IMR-90 (cell line): ENCODE results near the gene AP3B1. TPM values are rescaled to one million over a fixed set of nuclear protein-coding genes. Genes with fewer than 3 reads are reported as not detected.

Experiments
- ATAC-seq: fragments of 200-7000 bp; cut with Tn5 transposase; 2 replicates; pipeline ENCODE4 v1.9.1; 2020; ENCODE audit warnings: low read depth, mild to moderate bottlenecking, moderate library complexity
- BruUV-seq: library from RNA; stranded (reverse); fragments of 400-500 nt; replicated peaks from 2 replicates; lab custom pipeline; 2021; lab: Mats Ljungman, UMichigan
- CTCF ChIA-PET: fragments of 300-600 bp; formaldehyde crosslinking; extraction: SDS; loops from one replicate; lab custom pipeline; 2021; ENCODE audit warnings: antibody characterized with exemption; lab: Yijun Ruan, JAX
- POLR2A ChIA-PET: fragments of 300-600 bp; sonication (Branson Sonifier 250); formaldehyde crosslinking; loops from one replicate; lab custom pipeline; 2022; ENCODE audit warnings: antibody characterized with exemption; ENCODE audit not compliant: unreplicated experiment; lab: Charles Lee
- DNase-seq: peaks from one replicate; pipeline ENCODE4 v3.0.0; 2013
- H2AFZ ChIP-seq: replicated peaks from 2 replicates; pipeline ENCODE3; 2013; ENCODE audit warnings: low read length, mild to moderate bottlenecking; ENCODE audit not compliant: poor library complexity
- H2AK5ac ChIP-seq: 2 replicates; pipeline ENCODE4 v1.6.1; 2013; ENCODE audit warnings: low read depth, low read length, inconsistent platforms
- H2AK9ac ChIP-seq: replicated peaks from 2 replicates; pipeline ENCODE3; 2013; ENCODE audit warnings: mild to moderate bottlenecking, low read depth, low read length, moderate library complexity; ENCODE audit not compliant: poor library complexity
- H2BK120ac ChIP-seq: 2 replicates; pipeline ENCODE4 v1.6.1; 2013; ENCODE audit warnings: low read depth, low read length, inconsistent platforms
- H2BK15ac ChIP-seq: 3 replicates; pipeline ENCODE4 v1.6.1; 2013; ENCODE audit warnings: low read depth, low read length, inconsistent platforms
- H2BK20ac ChIP-seq: 2 replicates; pipeline ENCODE4 v1.6.1; 2013; ENCODE audit warnings: low read depth, mild to moderate bottlenecking, inconsistent platforms, low read length, moderate library complexity
- H2BK5ac ChIP-seq: 2 replicates; pipeline ENCODE4 v1.6.1; 2013; ENCODE audit warnings: mild to moderate bottlenecking, low read depth, low read length, inconsistent platforms; ENCODE audit not compliant: poor library complexity, severe bottlenecking
- H3K14ac ChIP-seq: replicated peaks from 2 replicates; pipeline ENCODE4 v1.6.1; 2013; ENCODE audit warnings: low read depth, low read length, inconsistent platforms
- H3K18ac ChIP-seq: 2 replicates; pipeline ENCODE4 v1.6.1; 2013; ENCODE audit warnings: low read depth, low read length, control low read depth
- H3K23ac ChIP-seq: 2 replicates; pipeline ENCODE4 v1.6.1; 2013; ENCODE audit warnings: low read depth, low read length, inconsistent platforms
- H3K27ac ChIP-seq: 2 replicates; pipeline ENCODE4 v1.5.1; 2013; ENCODE audit warnings: mild to moderate bottlenecking, control low read depth, low read length; ENCODE audit not compliant: insufficient read depth
- H3K27me3 ChIP-seq: 2 replicates; pipeline ENCODE4 v1.6.1; 2013; ENCODE audit warnings: low read length; ENCODE audit not compliant: control insufficient read depth, insufficient read depth
- H3K36me3 ChIP-seq: 2 replicates; pipeline ENCODE4 v1.6.1; 2013; ENCODE audit warnings: low read length, mixed read lengths; ENCODE audit not compliant: control insufficient read depth, insufficient read depth
- H3K4ac ChIP-seq: 2 replicates; pipeline ENCODE4 v1.6.1; 2013; ENCODE audit warnings: low read depth, low read length, inconsistent platforms
- H3K4me1 ChIP-seq: 2 replicates; pipeline ENCODE4 v1.6.1; 2013; ENCODE audit warnings: low read length, mixed read lengths; ENCODE audit not compliant: control insufficient read depth, insufficient read depth
- H3K4me2 ChIP-seq: 2 replicates; pipeline ENCODE4 v1.6.1; 2013; ENCODE audit warnings: low read depth, mild to moderate bottlenecking, control low read depth, low read length, moderate library complexity
- H3K4me3 ChIP-seq: 2 replicates; pipeline ENCODE4 v1.5.1; 2013; ENCODE audit warnings: low read depth, mild to moderate bottlenecking, control low read depth, low read length, moderate library complexity; ENCODE audit not compliant: insufficient read depth
- H3K56ac ChIP-seq: 2 replicates; pipeline ENCODE4 v1.6.1; 2013; ENCODE audit warnings: low read length, inconsistent platforms; ENCODE audit not compliant: insufficient read depth; ENCODE audit errors: extremely low read depth
- H3K79me1 ChIP-seq, 2 experiments: 2 replicates each; pipeline ENCODE4 v1.6.1; 2013; ENCODE audit warnings: low read length in 2 of 2, inconsistent platforms in 1 of 2, low read depth in 1 of 2
- H3K9ac ChIP-seq: 2 replicates; pipeline ENCODE4 v1.6.1; 2013; ENCODE audit warnings: low read depth, low read length, control low read depth
- H3K9me1 ChIP-seq: 2 replicates; pipeline ENCODE4 v1.6.1; 2013; ENCODE audit warnings: low read length, inconsistent platforms; ENCODE audit not compliant: insufficient read depth
- H3K9me3 ChIP-seq: 2 replicates; pipeline ENCODE4 v1.6.1; 2013; ENCODE audit warnings: low read length; ENCODE audit not compliant: control insufficient read depth, insufficient read depth
- H4K20me1 ChIP-seq: 2 replicates; pipeline ENCODE4 v1.6.1; 2013; ENCODE audit warnings: low read length, inconsistent platforms; ENCODE audit not compliant: insufficient read depth
- H4K5ac ChIP-seq: 2 replicates; pipeline ENCODE4 v1.6.1; 2013; ENCODE audit warnings: mild to moderate bottlenecking, low read depth, low read length, control low read depth
- H4K8ac ChIP-seq, 2 experiments: 2 replicates each; pipeline ENCODE4 v1.6.1; 2013; ENCODE audit warnings: low read depth in 2 of 2, low read length in 2 of 2, control low read depth in 1 of 2, inconsistent platforms in 1 of 2
- H4K91ac ChIP-seq: 2 replicates; pipeline ENCODE4 v1.6.1; 2013; ENCODE audit warnings: low read depth, low read length, inconsistent platforms; ENCODE audit not compliant: insufficient read depth
- NFE2L2 ChIP-seq: fragments of 150-350 bp; IDR thresholded peaks from 2 replicates; pipeline ENCODE4 v1.6.1; 2016; ENCODE audit warnings: low read depth, mild to moderate bottlenecking, low read length
- WGBS, 2 experiments: methylation state at CpG; one replicate each; pipeline versions ENCODE4 v1.1.5 to v1.1.7; 2013; ENCODE audit warnings: missing lambda C conversion rate in 2 of 2; ENCODE audit not compliant: insufficient read length in 1 of 2; ENCODE audit errors: extremely low coverage in 2 of 2; 5-methylcytosine and 5-hydroxymethylcytosine counted together
- dilution Hi-C: fragments of 300-500 bp; cut with HindIII; formaldehyde crosslinking; loops from one replicate; pipeline ENCODE4 v1.14.3; 2018; ENCODE audit warnings: low sequenced_read_pairs; ENCODE audit not compliant: unreplicated experiment
- in situ Hi-C: fragments of 300-500 bp; cut with MboI; formaldehyde crosslinking; loops from 3 replicates; pipeline ENCODE4 v1.14.3; 2019; ENCODE audit warnings: low sequenced_read_pairs, inconsistent platforms, mixed read lengths
- intact Hi-C: fragments of 100-400 bp; cut with micrococcal nuclease; formaldehyde crosslinking; loops from 2 replicates; pipeline ENCODE4 v1.10.0; 2022
- polyA plus RNA-seq, 3 experiments: library from polyadenylated mRNA; depleted of rRNA; stranded (reverse); fragments of >200 nt; gene quantifications; 2 replicates each; pipeline ENCODE4 v1.2.3, GENCODE V29; 2012; ENCODE audit warnings: low replicate concordance in 1 of 3
- total RNA-seq: library from RNA; depleted of rRNA; stranded (reverse); fragments of >200 nt; gene quantifications from 2 replicates; pipeline ENCODE4 v1.2.3, GENCODE V29; 2012

AP3B1 gene
- total and polyA plus RNA-seq, 2 of the 4 experiments (the other 2 are of a cell fraction), result 33.1 to 59.0 TPM

DNA sequence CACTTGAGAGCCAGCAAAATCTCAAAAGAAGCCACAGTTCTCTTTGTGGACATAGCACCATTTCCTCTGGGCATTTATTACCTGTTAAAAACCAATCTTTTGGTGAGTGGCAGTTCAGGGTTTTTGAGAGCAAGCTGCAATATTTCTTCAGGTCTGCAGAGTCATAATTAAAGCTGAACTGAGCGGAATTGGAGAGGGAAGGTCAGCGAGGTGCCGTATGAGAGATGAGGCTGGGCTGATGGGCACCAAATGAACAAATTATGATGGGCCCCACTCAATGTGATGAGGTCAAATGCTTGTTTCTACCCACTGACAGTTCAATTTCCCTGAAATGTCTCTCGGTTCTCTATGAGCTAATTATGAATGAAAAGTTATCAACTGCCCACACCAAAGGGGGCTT is 231.9 kb downstream of the AP3B1 start:
- peaks cover 0 to 3% of the 10 kb centered on the region in 2 experiments; a peak in 1 of 4 replicates for H3K79me1 ChIP-seq
- CTCF ChIA-PET, result interaction anchor here (1.0 kb wide), 1 partner anchor 9 kb away, joined by 3 read pairs; no protein-coding TSS in a partner anchor
- no peaks in the 10 kb centered on the region for H3K9me1 ChIP-seq
- no peak overlapping the region for H2BK5ac ChIP-seq
- H4K91ac ChIP-seq, result no peak overlapping the region
- no TSS peak for BruUV-seq
- H2AFZ ChIP-seq, result no peak overlapping the region
- H2AK5ac ChIP-seq, result no peak overlapping the region
- H3K27ac ChIP-seq, result no peak overlapping the region
- H2BK120ac ChIP-seq, result no peak overlapping the region
- intact Hi-C loops (no loop called here), dilution Hi-C loops (no loop called here), in situ Hi-C loops (no loop called here)
- H4K5ac ChIP-seq, result no peak overlapping the region
- WGBS, 2 experiments, result no CpG with 5 or more reads among the region's 4 CpGs
- H3K56ac ChIP-seq, result no peak overlapping the region
- H3K4ac ChIP-seq, result no peak overlapping the region
- no peak overlapping the region for H3K9ac ChIP-seq
- no peak overlapping the region for H3K4me3 ChIP-seq
- H3K23ac ChIP-seq, result no peak overlapping the region
- no peak overlapping the region for H3K4me2 ChIP-seq
- TF ChIP-seq NFE2L2, result no peak
- no peak overlapping the region for H2BK15ac ChIP-seq
- peaks cover 2% of the 10 kb centered on the region for H3K36me3 ChIP-seq
- no peaks in the 10 kb centered on the region for H3K9me3 ChIP-seq
- POLR2A ChIA-PET, result no interaction called here
- ATAC-seq, result no peak
- no peaks in the 10 kb centered on the region; the same call in 1 of the 2 replicates for H3K4me1 ChIP-seq
- DNase-seq, result no peak
- no peak overlapping the region for H2AK9ac ChIP-seq
- H2BK20ac ChIP-seq, result no peak overlapping the region
- no peaks in the 10 kb centered on the region for H3K27me3 ChIP-seq
- no peak overlapping the region for H3K14ac ChIP-seq
- H4K20me1 ChIP-seq, result peaks cover 2% of the 10 kb centered on the region; the same call in 1 of the 2 replicates
- H3K18ac ChIP-seq, result no peak overlapping the region
- no peak overlapping the region for H4K8ac ChIP-seq
